ENCODE results near the gene ARFIP1.

Gene ARFIP1

DNA sequence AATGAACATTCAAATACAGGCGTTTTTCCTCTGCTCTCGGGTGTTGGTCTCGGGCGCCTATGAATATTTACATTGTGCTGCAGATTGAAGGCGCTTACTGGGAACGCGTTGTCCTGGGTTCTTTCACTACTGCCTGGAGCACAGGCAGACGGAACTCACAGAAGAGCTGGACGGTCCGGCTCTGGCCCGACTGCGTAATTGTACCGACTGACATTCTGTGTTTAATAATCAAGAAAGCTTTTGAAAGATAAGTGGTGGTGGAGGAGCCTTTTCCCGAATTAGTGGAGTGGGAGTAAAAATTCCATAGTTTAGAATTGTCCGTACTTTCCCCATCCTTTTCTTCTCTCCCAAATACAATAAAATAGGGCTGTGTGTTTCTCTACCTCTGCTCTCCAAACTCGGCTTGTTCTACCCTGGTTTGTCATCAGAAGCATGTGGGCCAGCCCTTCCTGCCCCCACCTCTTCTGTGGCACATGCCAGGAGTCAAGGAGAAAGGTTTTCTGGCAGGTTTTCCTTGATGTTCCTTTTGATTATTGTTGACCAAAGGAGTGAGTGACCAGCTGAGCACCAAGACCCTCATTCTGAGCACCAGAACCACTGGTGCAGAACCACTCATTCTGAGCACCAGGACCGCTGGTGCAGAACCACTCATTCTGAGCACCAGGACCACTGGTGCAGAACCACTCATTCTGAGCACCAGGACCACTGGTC, 158.6 kb downstream of the ARFIP1 start:
- no peak for DNase-seq (ENCODE audit: low read depth in 2 of 2)

DNA sequence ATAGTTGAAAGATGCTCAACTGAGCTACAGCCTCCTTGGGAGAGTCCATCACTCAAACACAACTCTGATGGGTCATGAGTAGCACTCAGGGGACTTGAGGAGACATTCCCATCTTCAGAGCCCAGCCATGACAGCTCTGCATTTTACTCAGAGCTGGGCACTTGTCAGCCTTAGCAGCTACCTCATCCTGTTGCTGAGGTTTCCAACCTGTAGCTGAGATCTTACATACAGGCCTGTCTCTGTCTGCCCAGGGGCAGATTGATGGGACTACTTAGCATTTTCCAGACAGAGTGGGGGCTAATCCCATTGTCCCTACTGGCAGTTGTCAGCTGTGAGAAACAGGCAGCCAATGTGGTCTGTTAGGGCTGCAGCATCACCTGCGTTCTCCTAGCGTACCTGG, 159.9 kb downstream of the ARFIP1 start:
- DNase-seq (ENCODE audit: low read depth in 2 of 2) = no peak

DNA sequence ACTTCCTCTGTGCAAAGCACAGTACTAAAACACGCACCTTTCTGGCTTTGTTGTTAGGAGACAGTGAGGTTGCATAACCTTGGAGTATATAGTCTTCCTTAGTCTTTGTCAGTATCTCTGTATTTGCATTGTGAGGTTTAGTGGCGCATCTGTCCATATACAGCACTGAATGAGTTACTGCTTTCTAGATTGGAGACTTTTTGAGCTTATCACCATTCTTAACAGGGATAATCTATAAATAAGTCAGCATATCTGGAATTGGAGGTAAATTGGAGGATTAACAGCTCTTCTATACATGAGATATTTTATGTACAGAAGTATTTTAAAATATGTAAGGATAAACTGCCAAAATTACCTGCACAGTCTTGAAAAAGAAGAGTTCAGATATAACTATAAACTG, 160.7 kb downstream of the ARFIP1 start:
- no peak for DNase-seq (ENCODE audit: low read depth in 2 of 2)

DNA sequence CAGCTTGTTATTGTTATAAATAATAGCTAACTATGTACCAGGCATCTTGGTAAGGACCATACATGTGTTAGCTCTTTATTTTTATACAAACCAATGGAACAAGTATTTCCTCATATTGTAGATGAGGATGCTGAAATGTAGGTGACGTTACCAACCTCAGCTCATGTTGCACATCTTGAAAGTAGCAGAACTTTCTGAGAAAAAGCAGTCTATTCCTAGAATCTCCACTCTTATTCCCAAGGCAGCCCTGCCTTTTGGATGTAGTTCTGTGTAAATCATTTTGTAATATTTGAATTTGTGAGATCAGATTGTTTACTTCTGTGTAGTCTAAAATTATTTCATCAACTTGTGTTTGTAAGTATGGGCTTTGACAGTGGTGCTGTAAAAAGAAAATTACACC, 161.7 kb downstream of the ARFIP1 start:
- DNase-seq (ENCODE audit: low read depth in 2 of 2) = no peak

DNA sequence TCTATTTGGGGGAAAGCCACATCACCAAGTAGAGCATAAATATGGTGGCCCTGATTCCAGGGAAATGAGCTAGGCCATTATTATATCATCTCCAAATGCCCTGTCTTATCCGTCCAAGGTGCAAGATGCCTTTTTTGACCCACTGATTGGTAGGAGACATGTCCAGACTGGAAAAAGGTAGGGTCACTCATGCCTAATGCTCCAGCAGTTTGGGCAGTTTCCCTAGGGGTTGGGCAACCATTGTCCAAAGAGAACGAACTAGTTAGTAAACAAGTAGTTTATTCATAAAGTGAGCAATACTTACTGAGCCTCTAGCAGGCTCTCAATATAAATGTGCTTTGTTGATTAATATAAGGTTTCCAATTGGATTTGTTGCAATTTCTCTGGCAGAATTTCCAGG, 162.6 kb downstream of the ARFIP1 start:
- no peak for DNase-seq (ENCODE audit: low read depth in 2 of 2)

DNA sequence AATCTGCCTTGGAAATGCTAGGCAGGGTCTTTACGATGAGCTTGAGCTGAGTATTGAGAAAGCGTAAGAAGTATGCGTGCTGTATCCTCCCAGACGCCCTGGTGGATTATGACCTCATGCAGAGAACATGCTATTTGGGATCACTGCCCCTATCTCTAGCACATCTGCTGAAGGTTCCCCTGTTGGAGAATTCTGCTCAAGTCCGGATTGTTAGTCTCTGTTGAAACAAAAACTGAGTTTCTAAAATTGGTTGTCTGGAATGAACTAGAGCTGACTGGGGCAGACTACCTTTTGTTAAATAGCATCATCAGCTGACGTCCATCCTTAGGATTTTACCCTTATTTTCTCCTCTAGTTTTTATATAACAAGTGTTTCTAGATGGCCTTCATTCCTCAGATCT, 163.9 kb downstream of the ARFIP1 start:
- DNase-seq (ENCODE audit: low read depth in 2 of 2) = no peak

DNA sequence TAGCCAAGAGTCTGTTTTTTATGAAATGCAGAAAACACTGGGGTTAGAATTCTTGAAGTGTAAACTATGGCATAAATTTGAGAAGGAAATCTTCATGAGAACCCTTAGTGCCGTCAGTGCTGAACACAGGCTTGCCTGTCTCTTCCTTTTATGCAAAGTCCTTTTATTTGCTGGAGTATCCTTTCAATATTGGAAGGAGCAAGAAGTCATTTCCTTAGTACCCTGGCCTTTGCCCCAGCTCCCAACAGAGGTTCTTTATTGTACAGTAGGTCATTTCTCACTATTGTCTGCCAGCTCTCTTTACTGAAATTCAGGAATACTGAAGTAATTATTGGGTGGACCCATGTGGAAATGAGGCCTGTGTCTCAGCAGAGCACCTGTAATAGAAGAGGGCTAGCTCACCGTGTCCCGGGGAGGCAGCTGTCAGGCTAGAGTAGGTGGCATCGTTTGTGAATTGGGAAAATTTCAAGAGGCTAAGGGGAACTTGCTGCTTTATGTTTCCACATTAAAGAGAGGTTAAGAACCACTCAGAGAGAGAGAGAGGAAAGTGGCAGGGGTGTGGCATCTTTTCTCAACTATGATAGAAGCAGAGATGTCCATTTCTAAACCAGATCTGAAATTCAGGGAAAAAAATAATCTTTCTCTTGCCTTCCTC, 165.0 kb downstream of the ARFIP1 start:
- no peak for DNase-seq (ENCODE audit: low read depth in 2 of 2)

DNA sequence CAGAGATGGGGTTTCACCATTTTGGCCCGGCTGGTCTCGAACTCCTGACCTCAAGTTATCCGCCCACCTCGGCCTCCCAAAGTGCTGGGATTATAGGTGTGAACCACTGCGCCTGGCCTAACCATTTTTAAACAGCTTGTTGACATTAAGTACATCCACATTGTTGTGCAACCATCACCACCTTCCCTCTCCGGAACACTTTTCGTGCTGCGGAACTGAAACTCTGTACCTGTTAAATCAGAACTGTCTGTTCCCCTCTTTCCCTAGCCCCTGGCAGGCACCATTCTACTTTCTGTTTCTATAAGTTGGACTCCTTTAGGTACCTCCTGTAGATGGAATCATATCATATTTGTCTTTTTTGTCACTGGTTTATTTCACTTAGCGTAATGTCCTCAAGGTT, 165.9 kb downstream of the ARFIP1 start:
- no peak for DNase-seq (ENCODE audit: low read depth in 2 of 2)

DNA sequence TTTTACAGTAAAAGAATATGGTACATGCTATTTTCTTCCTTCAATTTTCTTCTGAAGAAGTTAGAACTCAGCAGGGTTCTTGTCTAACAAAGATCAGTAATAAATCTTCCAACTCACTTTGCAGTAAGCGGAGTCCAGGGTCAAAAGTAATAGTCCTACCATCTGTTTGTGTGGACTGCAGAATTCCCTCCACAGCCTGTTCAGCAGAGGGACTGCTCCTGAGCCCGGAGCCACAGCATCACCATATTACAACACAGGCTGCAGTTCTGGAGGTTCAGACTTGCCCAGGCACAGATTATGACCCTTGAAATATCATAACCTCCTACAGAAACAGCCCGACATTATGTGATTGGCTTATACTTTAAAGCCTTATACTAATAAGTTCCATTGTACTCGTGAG, 166.7 kb downstream of the ARFIP1 start:
- DNase-seq (ENCODE audit: low read depth in 2 of 2) = no peak

DNA sequence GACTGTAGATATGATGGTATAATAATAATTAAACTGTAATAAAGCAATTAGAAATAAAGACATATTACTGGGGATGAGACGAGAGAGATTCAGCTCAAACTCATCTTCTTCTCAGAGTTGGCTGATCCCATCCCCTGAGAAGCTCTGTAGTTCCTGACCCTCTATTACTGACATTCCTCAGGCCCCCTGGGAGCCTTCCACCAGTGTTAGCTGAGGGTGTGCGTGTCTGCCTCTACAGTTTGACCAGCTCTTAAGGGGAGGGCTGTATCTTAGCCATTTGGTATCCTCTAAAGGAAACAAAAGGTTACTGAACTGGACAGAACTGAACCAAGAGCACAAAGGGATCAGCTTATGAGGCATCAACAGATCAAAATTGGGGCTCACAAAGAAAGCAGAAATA, 167.6 kb downstream of the ARFIP1 start:
- no peak for DNase-seq (ENCODE audit: low read depth in 2 of 2)

DNA sequence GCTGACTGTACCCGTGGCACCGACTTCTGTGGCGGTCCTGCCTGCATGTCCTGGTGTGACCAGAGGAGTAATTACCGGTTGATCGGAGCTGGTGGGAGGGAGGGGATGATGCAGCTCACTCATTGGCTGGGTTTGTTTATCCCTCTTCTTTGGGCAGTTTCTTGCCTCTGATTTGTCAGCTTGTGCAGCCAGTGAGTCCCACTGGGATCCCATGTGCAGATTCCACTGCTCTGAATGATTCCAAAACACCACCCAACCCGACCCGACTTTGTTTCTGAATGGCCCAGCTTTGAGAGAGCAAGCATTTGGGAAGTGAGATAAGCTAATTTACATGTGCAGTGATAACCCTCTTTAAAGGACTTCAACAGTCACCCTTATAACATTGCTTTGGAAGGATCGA, 170.2 kb downstream of the ARFIP1 start:
- DNase-seq (ENCODE audit: low read depth in 2 of 2) = no peak

DNA sequence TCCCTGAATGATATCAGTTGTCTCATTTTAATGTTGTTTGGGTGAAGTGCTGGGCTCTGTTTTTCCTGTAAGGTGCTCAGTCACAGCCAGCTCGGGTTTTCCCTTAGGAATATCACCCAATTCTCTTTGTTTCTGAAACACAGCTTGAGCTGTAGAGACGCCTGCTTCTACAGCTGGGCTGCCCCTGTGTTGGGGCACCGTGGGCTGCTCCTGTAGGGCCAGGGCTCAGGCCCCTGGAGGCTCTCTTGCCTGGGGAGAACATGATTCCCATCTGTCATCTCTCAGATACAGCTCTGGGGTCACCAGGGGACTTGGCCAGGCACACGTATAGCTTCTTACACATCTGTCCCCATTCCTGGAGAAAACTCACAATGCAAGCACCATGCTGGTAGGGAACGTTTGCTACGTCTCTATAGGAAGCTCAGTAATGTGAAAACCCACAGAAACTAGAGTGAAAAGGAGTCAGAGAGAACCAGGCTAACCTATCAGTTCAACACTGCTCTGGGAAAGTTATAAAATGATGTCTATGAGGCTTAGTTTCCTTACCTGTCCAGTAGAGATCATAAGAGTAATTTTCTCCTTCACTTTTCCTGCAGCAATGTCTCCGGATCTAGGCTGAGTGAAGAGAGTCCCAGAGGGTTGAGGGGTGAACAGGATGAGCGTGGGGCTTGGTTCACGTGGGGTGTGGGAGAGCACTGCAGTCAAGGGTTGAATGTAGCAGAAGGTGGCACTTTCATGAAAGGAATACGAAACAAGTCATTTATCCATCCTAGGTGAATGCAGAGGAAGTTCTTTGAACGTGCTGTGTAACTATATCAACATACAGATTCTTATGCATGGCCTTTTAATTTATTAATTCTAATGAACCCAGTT, 170.9 kb downstream of the ARFIP1 start:
- no peak for DNase-seq (ENCODE audit: low read depth in 2 of 2)

DNA sequence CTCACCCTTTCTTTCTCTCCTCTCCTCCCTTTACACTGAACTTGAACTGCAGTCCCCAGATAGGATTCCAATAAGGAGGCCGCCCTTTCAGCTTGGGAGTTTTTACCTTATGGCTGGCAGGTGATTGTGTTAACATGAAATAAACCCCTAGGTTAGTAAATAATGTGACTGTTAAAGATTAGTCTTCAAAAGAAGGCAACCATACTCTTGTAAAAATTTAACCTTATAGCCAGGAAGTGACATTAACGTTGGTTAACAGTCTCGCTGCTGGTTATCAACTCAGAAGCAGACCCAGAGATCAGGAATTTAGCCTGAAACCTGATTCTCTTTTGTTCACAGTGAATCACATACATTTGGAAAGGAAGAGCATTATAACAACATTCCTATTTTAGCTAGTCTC, 171.6 kb downstream of the ARFIP1 start:
- DNase-seq (ENCODE audit: low read depth in 2 of 2) = no peak

DNA sequence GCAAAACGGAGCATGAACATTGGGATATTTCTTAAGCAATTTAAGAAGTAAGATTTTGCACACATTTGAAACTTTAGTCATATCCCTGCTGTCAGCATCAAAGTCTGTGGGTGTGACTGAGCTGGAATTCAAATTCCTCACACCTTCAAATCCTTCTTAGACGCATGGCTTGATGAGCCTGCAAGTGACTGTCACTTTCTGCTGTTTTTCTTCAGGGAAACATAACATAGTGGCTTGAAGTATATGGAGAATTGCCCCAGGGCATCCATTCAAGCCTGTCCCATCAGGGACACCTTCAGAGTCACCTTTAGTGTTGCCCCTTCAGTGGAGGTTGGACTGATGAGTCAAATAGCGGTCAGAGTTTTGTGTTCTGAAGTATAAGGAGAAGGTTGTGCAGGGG, 173.8 kb downstream of the ARFIP1 start:
- DNase-seq (ENCODE audit: low read depth in 2 of 2) = no peak

DNA sequence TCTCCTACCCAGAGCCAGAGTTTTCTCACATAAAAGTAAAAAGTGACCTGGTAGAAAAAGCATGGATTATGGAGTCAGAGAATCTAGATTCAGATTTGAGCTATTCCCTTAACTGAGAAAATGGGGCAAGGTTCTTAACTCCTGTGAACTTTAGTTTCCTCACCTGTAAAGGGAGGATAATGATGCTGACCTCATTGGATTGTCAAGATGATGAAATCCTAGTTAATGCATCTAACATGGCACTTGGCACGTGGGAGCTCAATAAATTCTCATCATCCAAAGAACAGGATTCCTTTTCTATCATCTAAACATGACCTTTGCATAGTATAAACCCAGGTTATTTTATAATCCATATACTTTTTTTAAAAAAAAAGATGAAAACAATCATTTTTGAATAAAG, 175.0 kb downstream of the ARFIP1 start:
- DNase-seq (ENCODE audit: low read depth in 2 of 2) = no peak

DNA sequence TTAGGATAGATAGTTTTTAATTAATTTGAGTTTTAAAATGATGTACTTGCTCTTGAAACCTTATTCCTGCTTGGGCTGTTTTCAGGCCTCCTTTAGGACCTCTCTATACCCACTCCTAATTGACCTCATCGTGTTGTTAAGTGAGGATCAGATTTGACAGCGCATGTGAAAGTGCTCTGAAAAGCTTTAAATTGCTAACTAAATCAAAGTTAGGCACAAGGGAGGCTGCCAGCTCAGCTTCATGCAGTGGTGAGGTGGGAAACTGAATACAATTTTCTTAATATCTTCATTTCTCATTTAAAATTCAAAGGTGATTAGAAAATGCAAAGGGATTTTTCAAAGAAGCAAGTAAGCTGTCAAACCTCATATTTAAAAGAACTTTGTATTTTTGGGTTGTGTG, 176.4 kb downstream of the ARFIP1 start:
- DNase-seq (ENCODE audit: low read depth in 2 of 2) = no peak

DNA sequence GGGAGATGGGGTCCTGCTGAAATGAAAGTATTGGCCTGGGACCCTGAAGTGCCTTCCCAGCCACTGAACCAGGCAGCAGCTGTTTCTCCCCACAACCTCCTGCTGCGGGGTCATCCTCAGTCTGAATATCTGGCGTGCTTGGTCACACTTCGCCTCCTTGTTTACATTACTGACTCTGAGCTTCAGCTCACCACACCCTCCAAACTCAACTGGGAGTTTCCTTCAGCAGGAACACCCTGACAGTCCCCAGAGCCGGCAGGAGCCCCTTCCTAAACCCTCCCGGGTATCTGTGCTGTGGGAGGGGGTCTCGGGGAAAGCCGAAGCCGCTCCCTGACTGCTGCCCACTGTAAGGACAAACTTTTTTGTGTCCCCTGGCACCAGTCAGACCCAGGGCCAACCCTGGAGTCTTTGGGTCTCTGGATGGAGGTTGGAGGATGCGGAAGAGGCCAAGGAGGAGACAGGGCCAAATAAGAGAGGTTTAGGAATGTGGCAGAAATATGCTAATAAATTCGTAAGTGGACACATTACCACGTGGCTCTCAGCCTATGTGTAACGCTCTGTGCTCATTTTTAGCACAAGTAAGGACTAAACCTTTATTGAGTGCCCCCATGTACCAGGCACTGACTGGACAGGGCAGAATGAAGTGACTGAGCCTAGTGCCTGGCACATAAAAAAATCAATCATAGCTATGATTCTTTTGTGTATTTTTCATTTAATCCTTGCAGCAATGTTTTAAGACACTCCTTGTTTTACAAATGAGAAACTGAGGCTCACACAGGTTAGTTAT, 177.1 kb downstream of the ARFIP1 start:
- no peak for DNase-seq (ENCODE audit: low read depth in 2 of 2)

DNA sequence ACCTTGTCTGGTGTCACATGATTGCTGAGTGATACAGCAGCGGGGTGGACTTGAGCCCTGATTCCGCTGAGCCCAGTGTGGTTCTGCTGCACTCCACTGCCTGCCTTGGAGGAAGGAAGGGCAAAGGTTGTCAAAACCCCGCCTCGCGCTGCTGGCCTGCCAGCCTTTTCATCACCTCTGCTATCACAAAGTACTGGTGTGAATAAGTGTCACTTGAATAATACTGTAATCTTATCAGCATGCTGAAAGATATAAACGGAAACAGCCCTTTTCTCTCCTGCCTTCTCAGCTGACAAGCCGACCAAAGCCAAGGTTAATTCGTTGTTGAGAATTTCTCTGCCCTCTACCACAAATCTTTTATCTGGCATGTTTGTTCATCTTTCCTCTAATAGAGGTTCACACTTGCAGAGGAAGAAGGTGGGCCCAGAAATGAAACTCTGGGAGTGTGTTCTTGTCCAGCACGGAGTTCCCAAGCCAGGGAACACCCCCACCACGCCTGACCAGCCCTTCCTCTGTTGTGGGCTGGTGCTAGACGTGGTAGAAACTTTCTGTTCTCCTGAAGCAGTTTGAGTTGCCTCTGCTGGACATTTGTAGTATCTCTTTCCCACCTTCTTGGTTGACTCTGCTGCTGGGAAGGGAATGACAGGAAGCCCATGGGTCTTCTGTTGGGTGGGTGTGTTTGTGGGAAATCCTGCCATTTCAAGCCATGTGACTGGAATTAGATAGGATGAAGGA, 177.8 kb downstream of the ARFIP1 start:
- DNase-seq (ENCODE audit: low read depth in 2 of 2) = no peak

DNA sequence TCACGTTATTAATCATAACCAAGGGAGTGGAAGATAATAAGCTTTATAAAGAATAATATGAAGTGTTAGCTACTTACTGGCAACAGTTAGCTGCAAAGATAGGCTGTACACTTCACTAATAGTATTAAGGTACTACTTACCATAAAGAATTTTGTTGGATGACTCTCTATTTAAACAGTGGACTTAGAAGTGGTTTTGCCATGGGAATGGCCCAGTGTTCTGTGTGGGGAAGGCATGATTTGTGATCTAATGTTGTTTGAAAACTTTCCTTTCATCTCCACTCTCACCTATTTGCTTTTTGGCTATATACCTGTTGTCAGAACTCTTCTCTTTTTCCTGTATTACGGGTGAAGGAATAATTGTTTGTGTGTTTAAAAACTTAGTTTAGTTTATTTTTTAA, 179.3 kb downstream of the ARFIP1 start:
- DNase-seq (ENCODE audit: low read depth in 2 of 2) = no peak

DNA sequence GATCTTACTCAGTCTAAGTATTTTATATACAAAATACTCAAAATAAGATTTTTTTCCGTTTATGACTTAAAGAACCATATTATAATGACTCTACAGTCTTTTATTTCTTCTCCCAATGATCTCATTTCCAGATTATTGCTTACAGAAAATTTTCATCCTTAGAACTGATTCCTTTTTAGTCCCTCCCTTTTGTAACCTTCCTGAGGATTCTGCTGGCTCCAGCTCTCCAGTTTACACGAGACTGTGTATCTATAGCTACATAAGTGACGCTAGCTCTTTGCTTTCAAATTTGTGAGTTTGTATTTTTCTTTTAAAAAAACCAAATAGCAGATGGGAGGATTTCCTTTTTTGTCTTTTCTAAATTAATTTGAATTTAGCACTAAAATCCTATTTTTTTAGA, 180.3 kb downstream of the ARFIP1 start:
- no peak for DNase-seq (ENCODE audit: low read depth in 2 of 2)

DNA sequence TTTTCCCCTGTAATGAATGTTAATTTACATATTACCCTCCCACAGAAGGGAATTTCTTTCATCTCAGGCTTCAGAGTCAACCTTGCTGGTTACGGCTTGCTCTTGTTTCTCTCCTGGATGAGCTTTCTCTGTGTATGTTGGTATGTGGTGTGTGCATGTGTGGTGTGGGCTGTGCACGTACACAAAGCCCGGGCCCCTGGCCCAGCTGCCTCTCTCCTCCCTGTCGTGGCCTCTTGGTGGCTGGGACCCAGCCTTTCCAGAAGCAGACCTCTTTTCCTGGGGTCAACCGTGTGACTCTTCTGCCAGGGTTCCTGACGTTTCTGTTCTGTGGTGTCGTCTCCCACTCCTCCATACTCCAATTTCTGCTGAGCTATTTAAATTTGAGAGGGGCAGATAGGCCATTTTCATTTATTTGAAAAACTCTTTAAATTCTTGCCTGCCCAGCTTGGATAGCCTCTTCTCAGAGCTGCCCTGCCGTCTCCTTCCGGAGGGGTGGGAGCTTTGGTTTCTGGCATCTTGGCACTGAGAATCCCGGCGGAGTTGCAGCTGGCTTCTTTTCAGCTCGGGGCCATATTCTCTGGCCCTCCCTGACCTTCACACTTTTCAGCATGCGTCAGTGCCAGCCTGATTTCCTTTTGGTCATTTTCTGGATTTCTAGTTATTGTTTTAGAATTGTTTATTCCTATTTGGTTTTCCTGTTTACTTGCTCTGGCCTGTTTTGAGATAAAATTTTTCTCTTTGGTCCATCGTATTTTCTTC, 181.4 kb downstream of the ARFIP1 start:
- DNase-seq (ENCODE audit: low read depth in 2 of 2) = no peak

Data from activated CD8-positive, alpha-beta memory T cell treated with anti-CD3 and anti-CD28 coated beads for 4 hours (primary cell).